CD14-positive monocyte (primary cell): ENCODE measurements around the gene PDAP1. TPM values are rescaled to one million over a fixed set of nuclear protein-coding genes. Genes with fewer than 3 reads are reported as not detected.
A peak's percentile ranks its signal among the peaks of the same experiment; 100 is the strongest.

Source experiments
- DNase-seq, 3 donors: peaks; one replicate each; pipeline ENCODE4 v3.0.0-alpha.2; 2011 to 2022
- H2AFZ ChIP-seq: 2 replicates; pipeline ENCODE4 v1.6.0; 2012; ENCODE audit warnings: mild to moderate bottlenecking, low read depth, low read length, inconsistent platforms; ENCODE audit not compliant: insufficient read depth, poor library complexity, severe bottlenecking
- H3K27ac ChIP-seq, 2 donors: 1 replicate in 1 of 2; 2 replicates in 1 of 2; pipeline ENCODE4 v1.5.1; 2012 to 2013; ENCODE audit warnings: low read length in 2 of 2, control low read depth in 1 of 2, inconsistent platforms in 1 of 2, low read depth in 1 of 2, mild to moderate bottlenecking in 1 of 2
- H3K27me3 ChIP-seq, 2 donors: one replicate each; pipeline versions ENCODE4 v1.6.0 to v1.6.1; 2011 to 2013; ENCODE audit warnings: low read length in 2 of 2; ENCODE audit not compliant: control insufficient read depth in 2 of 2, insufficient read depth in 2 of 2
- H3K36me3 ChIP-seq, 2 donors: replicated peaks in 1 of 2; 1 replicate in 1 of 2; 2 replicates in 1 of 2; pipeline versions ENCODE4 v1.5.1 to v1.6.1; 2012 to 2013; ENCODE audit warnings: low read length in 2 of 2, control low read depth in 1 of 2, inconsistent platforms in 1 of 2, mild to moderate bottlenecking in 1 of 2; ENCODE audit not compliant: insufficient read depth in 2 of 2, control insufficient read depth in 1 of 2
- H3K4me1 ChIP-seq, 2 donors: 1 replicate in 1 of 2; 2 replicates in 1 of 2; pipeline versions ENCODE4 v1.5.1 to v1.6.1; 2012 to 2013; ENCODE audit warnings: low read length in 2 of 2, control low read depth in 1 of 2, inconsistent platforms in 1 of 2, mild to moderate bottlenecking in 1 of 2, moderate library complexity in 1 of 2; ENCODE audit not compliant: insufficient read depth in 2 of 2, control insufficient read depth in 1 of 2
- H3K4me2 ChIP-seq: replicated peaks from 2 replicates; pipeline ENCODE3; 2012; ENCODE audit warnings: low read length, moderate library complexity, mild to moderate bottlenecking; ENCODE audit not compliant: poor library complexity, severe bottlenecking; ENCODE audit errors: extremely low read depth
- H3K4me3 ChIP-seq, 3 experiments: fragments of 200-600 bp in 1 of 3; sonication (generic) in 1 of 3; replicated peaks in 1 of 3; 1 replicate in 2 of 3; 2 replicates in 1 of 3; pipeline ENCODE4 v1.5.1; 2011 to 2013; ENCODE audit warnings: low read length in 3 of 3, mild to moderate bottlenecking in 3 of 3, control low read depth in 2 of 3, low read depth in 2 of 3, inconsistent platforms in 1 of 3, moderate library complexity in 1 of 3
- H3K79me2 ChIP-seq: 2 replicates; pipeline ENCODE4 v1.6.0; 2012; ENCODE audit warnings: mild to moderate bottlenecking, control low read depth, inconsistent platforms, low read length, moderate library complexity; ENCODE audit not compliant: insufficient read depth
- H3K9ac ChIP-seq: 2 replicates; pipeline ENCODE4 v1.6.0; 2017; ENCODE audit warnings: low read length, mild to moderate bottlenecking; ENCODE audit not compliant: insufficient read depth, poor library complexity, severe bottlenecking
- H3K9me3 ChIP-seq, 2 donors: replicated peaks in 1 of 2; 1 replicate in 1 of 2; 2 replicates in 1 of 2; pipeline versions ENCODE4 v1.5.1 to v1.6.1; 2012 to 2013; ENCODE audit warnings: low read length in 2 of 2, control low read depth in 1 of 2; ENCODE audit not compliant: control insufficient read depth in 1 of 2, insufficient read depth in 1 of 2
- H4K20me1 ChIP-seq: 2 replicates; pipeline ENCODE4 v1.6.0; 2012; ENCODE audit warnings: mild to moderate bottlenecking, low read length, control low read depth, moderate library complexity; ENCODE audit not compliant: insufficient read depth
- H3K27ac Mint-ChIP-seq, 7 donors: one replicate each; pipeline ENCODE4 v1.8.0; 2020; ENCODE audit warnings: mild to moderate bottlenecking in 7 of 7, mixed read lengths in 7 of 7, moderate library complexity in 6 of 7, inconsistent platforms in 2 of 7
- H3K27me3 Mint-ChIP-seq, 3 donors: one replicate each; pipeline ENCODE4 v1.8.0; 2021 to 2022; ENCODE audit warnings: low read depth in 3 of 3, mild to moderate bottlenecking in 3 of 3, mixed read lengths in 3 of 3, moderate library complexity in 3 of 3, inconsistent platforms in 1 of 3
- H3K36me3 Mint-ChIP-seq, 2 donors: one replicate each; pipeline ENCODE4 v1.8.0; 2020; ENCODE audit warnings: mixed read lengths in 2 of 2, inconsistent platforms in 1 of 2, mild to moderate bottlenecking in 1 of 2
- H3K4me1 Mint-ChIP-seq: one replicate; pipeline ENCODE4 v1.8.0; 2020; ENCODE audit warnings: mild to moderate bottlenecking, mixed read lengths
- H3K4me3 Mint-ChIP-seq, 2 donors: one replicate each; pipeline ENCODE4 v1.8.0; 2020; ENCODE audit warnings: mild to moderate bottlenecking in 2 of 2, mixed read lengths in 2 of 2, moderate library complexity in 1 of 2
- H3K9me3 Mint-ChIP-seq, 7 donors: one replicate each; pipeline ENCODE4 v1.8.0; 2020 to 2022; ENCODE audit warnings: mixed read lengths in 7 of 7, mild to moderate bottlenecking in 6 of 7, moderate library complexity in 6 of 7, inconsistent platforms in 2 of 7
- WGBS: methylation state at CpG from one replicate; pipeline ENCODE4 v1.1.5; 2013; ENCODE audit warnings: missing lambda C conversion rate; ENCODE audit not compliant: insufficient coverage; 5-methylcytosine and 5-hydroxymethylcytosine counted together
- intact Hi-C, 2 donors: fragments of 100-400 bp; cut with micrococcal nuclease; formaldehyde crosslinking; loops; one replicate each; pipeline versions ENCODE4 v1.15.0 to v1.15.1; 2023
- polyA plus RNA-seq, 3 donors: library from polyadenylated mRNA; depleted of rRNA in 1 of 3; unstranded in 2 of 3; stranded (reverse) in 1 of 3; fragments of 300-500 nt in 2 of 3; fragments of >200 nt in 1 of 3; fragmentation: Illumina TruSeq in 2 of 3; gene quantifications; 1 replicate in 2 of 3; 2 replicates in 1 of 3; pipeline ENCODE4 v1.2.3, GENCODE V29; 2012 to 2021
- TF ChIP-seq, protein P1 (sequence below): fragments of 200-600 bp; IDR thresholded peaks from one replicate; pipeline ENCODE4 v1.8.0; 2022; ENCODE audit warnings: antibody characterized with exemption, mild to moderate bottlenecking

PDAP1 gene
- polyA plus RNA-seq, 3 donors = 9.8 to 43.3 (median 16.2) TPM

DNA sequence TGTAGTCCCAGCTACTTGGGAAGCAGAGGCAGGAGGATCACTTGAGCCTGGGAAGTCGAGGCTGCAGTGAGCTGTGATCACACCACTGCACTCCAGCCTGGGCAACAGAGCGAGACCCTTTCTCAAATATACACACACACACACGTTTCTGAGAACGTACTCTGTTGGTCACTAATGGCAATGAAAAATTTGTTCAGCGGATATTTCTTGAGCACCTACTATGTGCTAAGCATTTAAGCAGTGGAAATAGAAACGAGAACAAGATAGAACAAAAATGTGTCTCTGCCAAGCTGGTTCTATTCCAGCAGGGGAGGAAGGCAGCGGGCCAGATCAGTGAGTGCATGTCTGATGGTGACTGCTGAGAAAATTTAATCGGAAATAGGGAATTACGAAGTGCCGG, 25.2 kb downstream of the PDAP1 start:
- peaks cover 87% of the 10 kb centered on the region for H4K20me1 ChIP-seq
- H3K27me3 ChIP-seq = no peaks in the 10 kb centered on the region
- H3K27ac ChIP-seq = peak overlapping the region; percentile 59 to 74
- TF ChIP-seq, protein P1, sequence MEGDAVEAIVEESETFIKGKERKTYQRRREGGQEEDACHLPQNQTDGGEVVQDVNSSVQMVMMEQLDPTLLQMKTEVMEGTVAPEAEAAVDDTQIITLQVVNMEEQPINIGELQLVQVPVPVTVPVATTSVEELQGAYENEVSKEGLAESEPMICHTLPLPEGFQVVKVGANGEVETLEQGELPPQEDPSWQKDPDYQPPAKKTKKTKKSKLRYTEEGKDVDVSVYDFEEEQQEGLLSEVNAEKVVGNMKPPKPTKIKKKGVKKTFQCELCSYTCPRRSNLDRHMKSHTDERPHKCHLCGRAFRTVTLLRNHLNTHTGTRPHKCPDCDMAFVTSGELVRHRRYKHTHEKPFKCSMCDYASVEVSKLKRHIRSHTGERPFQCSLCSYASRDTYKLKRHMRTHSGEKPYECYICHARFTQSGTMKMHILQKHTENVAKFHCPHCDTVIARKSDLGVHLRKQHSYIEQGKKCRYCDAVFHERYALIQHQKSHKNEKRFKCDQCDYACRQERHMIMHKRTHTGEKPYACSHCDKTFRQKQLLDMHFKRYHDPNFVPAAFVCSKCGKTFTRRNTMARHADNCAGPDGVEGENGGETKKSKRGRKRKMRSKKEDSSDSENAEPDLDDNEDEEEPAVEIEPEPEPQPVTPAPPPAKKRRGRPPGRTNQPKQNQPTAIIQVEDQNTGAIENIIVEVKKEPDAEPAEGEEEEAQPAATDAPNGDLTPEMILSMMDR = no peak
- no peak overlapping the region for H3K4me3 Mint-ChIP-seq
- H3K36me3 ChIP-seq = peaks cover 60 to 68% of the 10 kb centered on the region in 2 donors
- no peak for DNase-seq
- H3K27me3 Mint-ChIP-seq = peaks cover 0 to 4% (median 0%) of the 10 kb centered on the region in 3 donors
- peaks cover 64% of the 10 kb centered on the region for H3K4me1 Mint-ChIP-seq
- peaks cover 31 to 78% of the 10 kb centered on the region in 2 donors for H3K36me3 Mint-ChIP-seq
- H3K4me2 ChIP-seq = no peak overlapping the region
- WGBS = 99% methylated on average over 9 of the region's 10 CpGs
- peaks cover 65 to 87% of the 10 kb centered on the region in 2 donors for H3K4me1 ChIP-seq
- peaks cover 93% of the 10 kb centered on the region for H3K79me2 ChIP-seq
- H3K27ac Mint-ChIP-seq = peak overlapping the region in 6 of 7 donors; percentile 68 to 92 (median 82)
- peaks cover 0 to 1% (median 0%) of the 10 kb centered on the region in 7 donors for H3K9me3 Mint-ChIP-seq
- no peak overlapping the region for H2AFZ ChIP-seq
- intact Hi-C loops = no loop called here
- H3K4me3 ChIP-seq = no peak overlapping the region
- no peaks in the 10 kb centered on the region for H3K9me3 ChIP-seq
- no peak overlapping the region for H3K9ac ChIP-seq

DNA sequence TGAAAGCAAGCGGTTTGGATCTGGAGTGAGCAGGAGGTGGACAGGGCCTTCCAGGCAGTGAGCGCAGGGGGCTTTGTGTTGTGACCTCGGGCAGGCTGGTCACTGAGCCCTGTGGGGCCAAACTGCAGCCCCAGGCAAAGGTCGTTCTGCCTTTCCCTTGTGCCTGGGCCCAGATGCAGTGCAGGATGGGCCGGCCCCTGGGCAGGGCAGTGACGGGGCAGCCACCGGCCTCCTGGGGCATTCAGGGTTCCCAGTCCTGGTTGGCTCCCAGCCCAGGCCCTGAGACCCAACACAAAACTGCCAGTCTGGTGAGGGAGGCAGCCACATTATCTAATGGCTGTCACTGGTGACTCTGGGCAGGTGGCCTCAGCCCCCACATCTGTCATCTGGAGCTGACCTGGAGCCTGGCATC, 26.7 kb downstream of the PDAP1 start:
- H3K4me1 ChIP-seq = peaks cover 80 to 97% of the 10 kb centered on the region in 2 donors
- no peak overlapping the region for H2AFZ ChIP-seq
- peak overlapping the region; percentile 81 for H3K4me2 ChIP-seq
- Mint-ChIP-seq H3K4me1 (peaks cover 76% of the 10 kb centered on the region), H3K27ac (peak overlapping the region; percentile 86 to 99 (median 99)), H3K9me3 (peaks cover 0 to 1% (median 0%) of the 10 kb centered on the region in 7 donors), H3K27me3 (peaks cover 0 to 4% (median 0%) of the 10 kb centered on the region in 3 donors), H3K36me3 (peaks cover 30 to 78% of the 10 kb centered on the region in 2 donors), H3K4me3 (no peak overlapping the region)
- no peaks in the 10 kb centered on the region for H3K27me3 ChIP-seq
- H3K9me3 ChIP-seq = no peaks in the 10 kb centered on the region
- peaks cover 87% of the 10 kb centered on the region for H4K20me1 ChIP-seq
- H3K4me3 ChIP-seq = peak overlapping the region in 1 of 3 experiments; percentile 95
- peaks cover 52 to 59% of the 10 kb centered on the region in 2 donors for H3K36me3 ChIP-seq
- H3K79me2 ChIP-seq = peaks cover 94% of the 10 kb centered on the region
- 77% methylated on average over 7 of the region's 7 CpGs for WGBS
- TF ChIP-seq, protein P1 = no peak
- peak overlapping the region; percentile 74 for H3K9ac ChIP-seq
- no peak for DNase-seq
- intact Hi-C loops = no loop called here
- H3K27ac ChIP-seq = peak overlapping the region; percentile 94
